Inferior parietal cortex (tissue), 1 donor: ENCODE results near the gene UGGT1.
"Not testable (repeated sequence)": the region's sequence is repeated elsewhere in the genome, so short reads cannot be mapped to it uniquely, and the experiment has no call there.

Source experiments
- DNase-seq: peaks from one replicate; pipeline ENCODE4 v3.0.0-alpha.2; 2016; ENCODE audit errors: extremely low spot score

UGGT1 gene

DNA sequence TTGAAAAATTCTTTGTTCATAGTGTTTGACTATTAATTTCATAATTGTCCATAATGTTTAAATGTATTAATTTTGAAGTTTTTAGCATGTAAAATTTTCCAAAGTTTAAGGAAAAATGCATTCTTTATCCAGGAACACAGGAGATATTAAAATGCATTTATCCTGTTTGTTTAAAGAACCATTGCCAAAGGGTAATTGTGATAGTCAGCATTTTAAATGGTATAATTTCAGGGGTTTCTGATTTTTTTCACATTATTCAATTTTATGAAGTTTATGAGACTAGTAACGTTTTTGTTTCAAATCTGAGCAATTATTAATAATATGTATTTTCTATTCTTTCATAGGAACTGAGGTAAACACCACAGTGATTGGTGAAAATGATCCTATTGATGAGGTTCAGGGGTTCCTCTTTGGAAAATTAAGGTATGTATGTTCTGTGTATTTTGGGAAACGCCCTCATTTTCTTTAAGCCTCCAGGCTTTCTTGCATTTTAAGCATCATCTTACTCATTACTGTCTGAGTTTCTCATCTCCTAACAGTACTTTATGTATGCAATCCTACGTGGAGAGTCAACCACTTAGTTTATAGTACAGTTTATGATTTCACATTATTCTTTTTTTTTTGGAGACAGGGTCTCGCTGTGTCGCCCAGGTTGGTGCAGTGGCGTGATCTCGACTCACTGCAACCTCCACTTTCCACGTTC, 25.1 kb downstream of the UGGT1 start:
- DNase-seq, result no peak

DNA sequence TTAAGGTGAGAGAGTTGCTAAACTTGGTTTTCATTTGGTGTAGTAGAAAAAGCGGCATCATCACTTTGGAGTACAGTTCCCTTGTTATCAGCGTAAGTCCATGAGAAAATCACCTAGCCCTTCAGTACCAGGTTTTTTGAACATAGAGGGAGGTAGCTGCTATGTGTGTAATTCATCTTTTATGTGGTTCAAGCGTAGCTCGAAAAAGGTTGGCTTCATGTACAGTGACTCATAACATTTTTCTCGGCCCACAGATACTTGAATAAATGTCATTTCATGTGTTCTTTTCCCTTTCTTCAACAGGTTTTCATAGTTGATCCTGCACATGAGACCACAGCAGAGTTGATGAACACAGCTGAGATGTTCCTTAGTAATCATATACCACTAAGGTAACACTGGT, 43.6 kb downstream of the UGGT1 start:
- DNase-seq, result no peak

DNA sequence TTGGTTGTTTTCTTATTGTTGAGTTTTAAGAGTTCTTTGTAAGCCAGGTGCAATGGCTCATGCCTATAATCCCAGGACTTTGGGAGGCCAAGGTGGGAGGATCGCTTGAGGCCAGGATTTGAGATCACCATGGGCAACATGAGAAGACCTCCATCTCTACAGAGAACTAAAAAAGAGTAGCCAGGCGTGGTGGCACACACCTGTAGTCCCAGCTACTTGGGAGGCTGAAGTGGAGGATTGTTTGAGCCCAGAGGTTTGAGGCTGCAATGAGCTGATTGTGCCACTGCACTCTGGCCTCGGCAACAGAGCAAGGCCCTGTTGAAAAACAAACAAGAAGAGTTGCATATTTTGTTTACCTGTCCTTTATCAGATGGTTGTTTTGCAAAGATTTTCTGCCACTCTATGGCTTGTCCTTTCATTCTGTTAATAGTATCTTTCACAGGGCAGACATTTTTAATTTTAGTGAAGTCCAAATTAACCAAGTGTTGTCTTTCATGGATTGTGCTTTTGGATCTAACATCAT, 46.2 kb downstream of the UGGT1 start:
- no peak for DNase-seq

DNA sequence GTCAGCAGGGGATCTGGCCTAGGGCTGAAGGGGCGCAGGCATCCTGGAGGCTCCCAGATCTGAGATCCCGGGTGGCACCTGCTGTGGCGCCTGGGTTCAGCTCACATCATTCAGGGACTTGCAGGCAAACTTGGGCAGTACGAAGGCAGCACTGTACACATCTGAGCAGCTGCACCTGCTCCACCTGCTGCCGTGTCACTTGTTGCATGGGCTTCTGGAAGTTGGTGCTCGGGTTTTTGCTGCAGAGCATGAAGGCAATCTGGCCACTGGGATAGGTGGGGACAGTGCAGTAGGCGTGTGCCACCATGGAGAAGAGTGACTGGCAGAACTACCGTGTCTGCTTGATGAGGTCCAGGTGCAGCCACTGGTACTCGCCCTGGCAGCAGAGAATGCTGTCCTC, 48.6 kb downstream of the UGGT1 start:
- no peak for DNase-seq

DNA sequence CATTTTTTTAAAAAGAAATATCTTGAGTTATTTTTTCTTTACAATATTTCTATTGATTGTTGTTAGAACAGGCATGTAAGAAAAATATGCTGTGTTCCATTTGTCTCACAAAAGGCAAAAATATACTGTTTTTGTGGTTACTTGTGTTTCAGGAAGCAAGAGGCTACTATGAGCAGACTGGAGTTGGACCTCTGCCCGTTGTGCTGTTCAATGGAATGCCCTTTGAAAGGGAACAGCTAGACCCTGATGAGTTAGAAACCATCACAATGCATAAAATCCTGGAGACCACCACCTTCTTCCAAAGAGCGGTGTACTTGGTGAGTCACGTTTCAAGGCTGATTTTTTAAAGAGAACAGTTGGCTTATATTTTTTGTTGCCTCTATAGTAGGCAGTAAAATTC, 54.7 kb downstream of the UGGT1 start:
- DNase-seq, result no peak

DNA sequence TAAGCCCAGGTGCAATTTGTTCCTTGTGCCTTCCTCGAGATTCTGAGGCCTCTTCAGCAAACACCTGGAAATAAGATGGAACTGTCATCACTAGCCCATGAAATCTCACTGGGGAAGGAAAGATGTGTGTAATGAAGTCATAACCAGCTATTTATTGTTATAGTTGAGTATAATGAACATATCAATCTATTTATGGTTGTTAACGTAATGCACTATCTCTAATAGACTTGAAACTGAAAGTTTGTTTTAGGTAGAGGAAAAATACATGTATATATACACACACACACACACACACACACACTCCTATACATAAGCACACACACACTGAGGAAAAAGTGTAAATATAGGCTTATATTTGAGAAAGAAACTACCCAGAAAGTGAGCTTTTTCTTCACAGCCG, 62.8 kb downstream of the UGGT1 start:
- no peak for DNase-seq

DNA sequence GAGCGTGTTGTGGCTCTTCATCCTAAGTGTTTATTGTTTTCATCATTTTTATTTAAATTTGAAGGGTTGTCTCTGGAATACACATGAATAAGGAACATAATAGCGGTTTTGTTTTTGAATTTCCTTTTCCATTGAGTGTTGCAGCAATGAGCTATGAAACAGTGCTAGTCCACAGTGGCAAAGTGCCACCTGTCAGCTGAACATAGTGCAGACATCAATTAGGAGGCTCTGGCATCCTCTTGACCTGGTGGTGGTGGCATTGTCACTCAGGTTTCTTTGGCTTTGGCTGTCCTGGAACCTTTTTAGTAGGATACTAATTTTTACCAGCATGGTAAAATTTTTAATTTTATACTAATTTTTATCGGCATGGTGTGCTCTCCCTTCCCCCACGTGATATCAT, 63.2 kb downstream of the UGGT1 start:
- DNase-seq, result no peak

DNA sequence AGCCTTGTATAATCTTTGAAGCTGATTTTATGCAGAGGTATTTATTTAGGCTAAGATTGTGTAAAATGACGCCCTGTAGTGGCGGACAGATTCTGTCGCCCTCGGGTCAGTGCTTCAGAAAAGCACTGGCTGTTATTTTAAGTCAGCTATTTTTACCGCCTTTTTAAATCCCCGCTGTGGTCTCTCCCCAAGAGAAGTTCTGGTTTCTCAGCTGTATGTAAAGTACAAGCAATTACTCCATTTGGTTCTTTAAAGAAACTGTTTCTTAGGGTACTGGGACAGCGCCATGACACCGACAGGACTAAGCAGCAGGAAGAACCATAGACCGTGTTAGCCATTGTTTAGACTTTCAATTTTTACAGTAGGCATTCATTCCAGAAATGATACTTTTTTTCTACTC, 65.0 kb downstream of the UGGT1 start:
- no peak for DNase-seq

DNA sequence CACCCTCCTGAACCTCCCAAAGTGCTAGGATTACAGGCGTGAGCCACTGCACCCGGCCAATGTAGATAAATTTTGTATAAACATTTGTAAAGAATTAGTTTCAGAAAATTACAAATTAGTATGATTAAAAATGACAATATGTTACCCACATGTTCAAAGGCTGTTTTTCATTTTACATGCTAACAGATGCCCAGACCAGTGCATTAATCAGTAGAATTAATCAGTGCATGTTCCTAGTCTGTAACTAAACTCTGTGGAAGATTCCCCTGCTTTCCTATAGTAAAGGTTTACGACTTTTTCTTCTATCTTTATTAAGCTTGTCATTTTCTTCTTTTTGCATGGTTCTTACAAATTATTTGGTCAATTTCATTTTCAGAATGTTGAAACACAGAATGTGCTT, 65.8 kb downstream of the UGGT1 start:
- DNase-seq, result no peak

DNA sequence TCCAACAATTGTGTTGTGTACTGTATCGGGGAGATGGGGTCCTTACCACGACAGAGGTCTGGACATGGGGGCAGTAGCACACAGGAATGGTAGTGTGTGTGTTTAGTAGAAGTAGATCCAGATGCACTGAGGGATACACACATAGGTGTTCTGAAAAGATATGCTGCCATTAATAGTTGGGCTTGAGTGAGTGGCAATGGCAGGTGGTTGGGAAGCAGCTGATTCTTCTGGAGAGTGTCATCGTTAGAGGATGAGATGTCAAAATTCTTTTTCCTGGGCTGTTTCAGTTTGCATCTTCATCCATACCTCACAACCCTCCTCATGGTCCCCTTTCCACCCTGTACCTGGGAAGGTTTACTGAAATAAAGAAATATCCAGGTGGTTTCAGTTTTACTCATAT, 66.6 kb downstream of the UGGT1 start:
- DNase-seq, result no peak

DNA sequence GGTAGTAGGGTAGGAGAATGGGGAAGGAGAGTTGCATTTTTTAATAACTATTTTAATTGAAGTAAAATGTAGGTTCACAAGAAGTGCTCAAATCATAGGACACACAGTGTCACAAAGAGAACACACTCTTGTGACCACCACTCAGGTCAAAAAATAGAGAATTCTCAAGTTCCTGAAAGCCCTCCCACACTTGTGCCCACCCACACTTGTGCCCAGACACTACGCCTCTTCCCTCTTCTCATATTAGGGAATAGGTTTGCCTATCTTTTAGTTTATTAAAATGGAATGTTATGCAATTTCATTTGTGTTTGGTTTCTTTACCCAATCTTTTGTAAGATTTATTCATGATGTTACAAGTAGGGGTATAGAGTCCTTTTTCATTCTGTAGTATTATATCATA, 67.2 kb downstream of the UGGT1 start:
- no peak for DNase-seq

DNA sequence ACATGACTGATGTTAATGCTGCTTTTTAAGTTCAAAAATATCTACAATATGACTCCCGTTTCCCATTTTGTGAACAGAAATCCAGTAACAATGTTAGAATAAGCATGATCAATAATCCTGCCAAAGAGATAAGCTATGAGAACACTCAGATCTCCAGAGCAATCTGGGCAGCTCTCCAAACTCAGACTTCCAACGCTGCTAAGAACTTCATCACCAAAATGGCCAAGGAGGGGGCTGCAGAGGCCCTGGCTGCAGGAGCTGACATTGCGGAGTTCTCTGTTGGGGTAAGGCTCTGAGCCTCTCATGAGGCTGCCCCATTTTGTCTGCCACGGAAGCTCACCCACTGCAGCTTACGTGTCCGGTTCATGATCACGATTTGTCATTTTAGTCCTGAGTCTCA, 68.4 kb downstream of the UGGT1 start:
- no peak for DNase-seq

DNA sequence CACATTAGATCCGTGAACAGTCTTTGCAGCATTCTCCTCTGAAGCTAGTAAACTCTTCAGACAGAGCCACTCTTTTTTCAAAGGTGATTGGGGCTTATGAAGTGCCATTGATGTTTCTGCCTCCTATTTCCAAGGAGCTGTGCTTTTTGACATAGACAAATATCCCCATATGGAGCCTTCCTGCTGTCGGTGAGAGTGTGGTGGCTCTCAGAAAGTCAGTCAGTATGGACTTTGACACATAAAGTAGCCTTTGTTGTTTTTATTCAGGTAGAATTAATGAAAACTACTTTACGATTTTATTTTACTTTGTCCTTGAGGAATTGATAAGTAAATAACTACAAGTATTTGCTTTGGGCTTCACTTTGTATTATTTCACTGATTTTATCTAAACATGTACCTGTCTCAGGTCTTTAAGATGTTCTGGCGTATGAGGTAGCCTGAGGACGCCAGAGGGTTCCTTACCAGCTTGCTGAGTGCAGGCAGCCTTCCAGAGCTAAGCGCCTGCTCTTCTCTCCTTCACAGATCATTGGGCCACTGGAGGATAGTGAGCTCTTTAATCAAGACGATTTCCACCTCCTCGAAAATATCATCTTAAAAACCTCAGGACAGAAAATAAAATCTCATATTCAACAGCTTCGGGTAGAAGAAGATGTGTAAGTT, 69.7 kb downstream of the UGGT1 start:
- DNase-seq, result no peak

DNA sequence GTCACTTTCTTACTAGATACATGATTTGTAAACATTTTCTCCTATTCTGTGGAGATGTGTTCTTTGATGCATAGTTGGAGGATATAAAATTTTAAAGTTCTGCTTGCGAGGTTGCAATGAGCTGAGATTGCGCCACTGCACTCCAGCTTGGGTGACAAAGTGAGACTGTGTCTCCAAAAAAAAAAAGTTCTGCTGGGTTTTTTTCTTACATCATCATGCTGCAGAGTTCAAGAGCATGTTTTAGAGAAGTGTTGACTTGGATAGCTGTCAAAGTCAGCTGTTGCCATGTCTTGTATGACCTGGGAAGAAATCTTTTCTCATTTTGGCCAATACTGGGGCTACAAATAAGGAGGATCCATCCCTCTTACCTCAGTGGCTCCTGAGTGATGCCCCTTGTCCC, 71.3 kb downstream of the UGGT1 start:
- DNase-seq, result no peak

DNA sequence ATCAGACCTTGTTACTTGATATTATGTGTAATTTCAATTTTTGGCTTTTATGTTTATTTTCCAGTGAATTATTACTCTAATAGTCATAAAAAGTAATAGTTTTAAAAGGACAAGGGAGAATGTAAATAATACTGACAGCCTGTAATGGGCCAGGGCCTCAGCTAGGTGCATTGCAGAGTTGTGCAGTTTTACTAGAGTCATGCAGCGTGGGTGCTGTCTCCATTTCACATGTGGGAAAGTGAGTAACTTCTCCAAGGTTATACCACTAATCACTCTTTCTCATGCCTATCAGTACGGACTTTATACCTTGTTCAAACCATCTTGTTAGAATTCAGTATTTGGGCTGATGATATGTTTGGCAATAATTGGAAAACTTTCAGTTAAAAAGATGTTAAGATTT, 73.3 kb downstream of the UGGT1 start:
- DNase-seq, result no peak

DNA sequence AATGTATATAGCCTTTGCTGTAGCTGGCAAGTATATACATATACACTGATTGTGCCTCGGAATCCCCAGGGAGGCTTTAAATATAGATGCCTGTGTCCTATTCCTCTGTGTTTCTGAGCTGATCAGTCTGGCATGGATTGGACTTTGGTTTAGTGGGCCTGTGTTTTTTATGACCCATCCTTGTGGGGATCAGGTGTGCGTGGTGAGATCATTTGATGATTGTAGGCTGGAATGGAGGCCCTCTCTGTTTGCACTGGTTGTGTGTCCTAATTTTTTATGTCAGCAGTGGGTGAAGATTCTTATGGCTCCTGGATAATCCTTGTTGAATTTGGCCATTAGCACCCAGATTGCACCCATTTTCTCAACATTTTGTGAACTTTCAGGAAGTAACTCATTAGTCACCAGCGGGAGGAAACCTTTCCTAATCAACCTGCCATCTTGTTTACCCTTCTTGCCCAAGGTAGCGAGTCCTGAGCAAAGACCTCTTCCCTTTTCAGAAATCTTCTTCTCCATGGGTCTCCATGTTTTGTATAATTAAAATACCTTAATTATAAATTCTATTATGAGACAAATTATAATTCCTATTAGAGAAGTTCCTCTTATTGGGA, 75.8 kb downstream of the UGGT1 start:
- no peak for DNase-seq

DNA sequence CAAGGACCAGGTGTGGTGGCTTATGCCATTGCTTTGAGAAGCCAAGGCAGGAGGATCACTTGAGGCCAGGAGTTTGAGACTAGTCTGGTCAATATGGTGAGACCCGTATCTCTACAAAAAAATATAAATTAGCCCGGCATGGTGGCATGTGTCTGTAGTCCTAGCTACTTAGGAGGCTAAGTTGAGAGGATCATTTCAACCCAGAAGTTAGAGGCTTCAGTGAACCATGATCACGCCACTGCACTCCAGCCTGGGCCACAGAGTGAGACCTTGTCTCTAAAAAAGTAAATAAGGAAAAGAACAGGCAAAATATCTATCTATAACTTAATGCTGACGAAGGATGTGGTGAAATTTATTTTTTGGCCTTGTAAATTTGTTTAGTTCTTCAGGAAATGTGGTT, 78.1 kb downstream of the UGGT1 start:
- DNase-seq, result no peak

DNA sequence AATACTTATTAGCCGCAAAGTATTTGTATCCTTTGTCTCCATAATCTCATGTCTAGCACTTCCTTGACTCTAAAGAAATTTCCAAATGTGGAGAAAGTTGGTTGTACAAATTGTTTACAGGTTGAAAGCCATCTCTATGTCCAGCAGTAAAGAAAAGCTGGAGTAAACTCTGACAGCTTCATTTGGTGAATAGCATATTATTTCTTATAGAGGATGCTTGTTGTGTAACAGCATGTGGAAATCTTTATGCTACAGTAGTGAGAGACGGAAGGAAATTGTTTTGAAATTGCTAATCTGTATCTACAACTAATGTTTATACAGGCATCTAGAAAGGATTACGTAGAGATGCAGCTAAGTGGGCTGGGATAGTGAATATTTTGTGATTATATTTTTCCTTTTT, 78.5 kb downstream of the UGGT1 start:
- DNase-seq, result no peak

DNA sequence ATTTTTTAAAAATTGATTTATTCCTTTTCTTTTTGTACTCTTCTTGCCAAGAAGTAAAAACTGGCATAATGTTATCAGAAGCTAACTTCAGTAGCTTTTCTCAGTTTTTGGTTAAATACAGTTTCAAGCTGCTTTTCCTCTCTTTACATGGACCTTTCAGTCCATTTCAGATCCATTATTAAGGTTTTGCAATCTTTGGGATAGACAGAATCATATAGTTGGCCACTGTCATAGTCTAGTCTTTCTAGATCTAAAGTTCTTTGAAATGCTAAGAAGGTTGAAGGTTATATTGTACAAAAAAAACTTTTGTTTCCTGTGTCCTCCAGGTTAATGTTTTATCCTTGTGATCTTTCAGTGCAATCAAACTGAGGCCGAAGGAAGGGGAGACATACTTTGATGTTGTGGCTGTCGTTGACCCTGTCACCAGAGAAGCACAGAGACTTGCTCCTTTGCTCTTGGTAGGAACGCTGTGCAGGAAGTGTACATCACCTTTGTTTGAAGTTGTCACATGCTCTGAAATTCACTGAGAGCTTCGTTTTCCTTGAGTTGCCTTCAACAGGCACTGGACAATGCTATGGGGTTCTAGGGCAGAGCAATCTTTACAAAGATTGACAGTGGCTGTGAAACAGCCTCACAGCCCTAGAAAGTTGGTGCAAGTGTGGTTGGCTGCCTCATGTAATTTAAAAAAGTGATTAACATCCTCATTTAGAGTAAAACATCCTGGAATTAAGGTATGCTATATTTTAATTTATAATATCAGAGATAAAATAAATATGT, 79.1 kb downstream of the UGGT1 start:
- DNase-seq, result no peak

DNA sequence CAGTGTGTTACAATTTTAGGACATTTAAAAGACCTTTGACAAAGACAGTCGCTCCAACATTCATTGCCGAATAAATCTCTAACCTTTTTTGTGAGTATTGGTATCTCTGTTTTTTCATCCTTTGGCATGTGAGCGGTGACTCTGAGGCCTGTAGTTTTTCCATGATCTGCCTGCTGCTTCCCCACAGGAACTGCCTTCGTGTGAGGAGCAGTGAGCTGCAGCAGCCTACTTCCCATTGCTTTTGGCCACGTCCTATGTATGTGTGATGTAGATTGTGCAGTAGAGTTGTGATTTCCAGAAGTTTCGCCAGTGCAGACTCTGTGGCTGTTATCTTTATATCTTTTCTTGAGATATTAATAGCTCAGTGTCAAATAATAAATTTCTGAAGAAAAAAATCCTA, 79.8 kb downstream of the UGGT1 start:
- DNase-seq, result no peak

DNA sequence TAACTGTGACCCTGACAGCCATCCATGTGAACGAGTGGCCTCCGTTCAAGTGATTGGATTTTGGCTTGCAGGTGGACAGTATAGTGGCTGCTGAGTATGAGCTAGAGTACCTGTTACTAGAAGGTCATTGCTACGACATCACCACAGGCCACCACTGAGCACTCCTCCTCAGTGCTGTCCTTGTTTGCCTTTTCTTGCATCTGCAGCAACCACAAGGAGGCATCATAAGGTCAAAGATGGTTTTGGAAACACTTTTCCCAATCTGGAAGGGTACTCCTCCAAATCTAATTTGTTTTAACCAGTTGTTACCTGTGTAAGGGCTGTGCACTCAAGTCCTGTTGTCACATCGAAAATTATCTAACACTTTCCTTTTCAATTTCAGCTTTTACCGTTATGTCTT, 81.2 kb downstream of the UGGT1 start:
- DNase-seq, result no peak

DNA sequence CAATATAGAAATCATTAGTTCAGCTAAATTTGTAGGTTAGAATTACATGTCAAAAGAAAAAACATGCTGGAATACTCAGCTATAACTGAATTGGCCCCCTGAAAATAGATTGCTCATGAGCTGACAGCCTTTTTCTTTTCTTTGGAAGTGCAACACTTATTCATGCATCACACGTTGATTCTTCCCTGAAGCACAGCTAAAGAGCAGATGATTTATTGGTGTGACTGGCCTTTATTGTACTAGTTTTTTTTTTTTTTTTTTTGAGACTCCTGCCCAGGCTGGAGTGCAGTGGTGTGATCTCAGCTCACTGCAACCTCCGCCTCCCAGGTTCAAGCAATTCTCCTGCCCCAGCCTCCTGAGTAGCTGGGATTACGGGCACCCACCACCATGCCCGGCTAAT, 83.1 kb downstream of the UGGT1 start:
- DNase-seq, result not testable (repeated sequence)
